ENCODE measurements around the gene COX6B1.
"Not testable (repeated sequence)": the region's sequence is repeated elsewhere in the genome, so short reads cannot be mapped to it uniquely, and the experiment has no call there.

The COX6B1 gene

GRCh38 chr19:35633727-35634440 lies 14.2 kb upstream of the COX6B1 start:
- no peak for DNase-seq (ENCODE audit: low read depth in 3 of 3)

- no peak for DNase-seq (ENCODE audit: low read depth in 3 of 3)
Measured at GRCh38 chr19:35636651-35637050, 11.5 kb upstream of the COX6B1 start.

GRCh38 chr19:35637165-35637564 lies 11.0 kb upstream of the COX6B1 start:
- no peak for DNase-seq (ENCODE audit: low read depth in 3 of 3)

- DNase-seq (ENCODE audit: low read depth in 3 of 3) = no peak
Measured at GRCh38 chr19:35639321-35639639, 8.8 kb upstream of the COX6B1 start.

- no peak for DNase-seq (ENCODE audit: low read depth in 3 of 3)
Measured at GRCh38 chr19:35639863-35640262, 8.3 kb upstream of the COX6B1 start.

GRCh38 chr19:35641515-35642151 lies 6.5 kb upstream of the COX6B1 start, which contains the start of gene ETV2:
Gene ETV2 (plus strand): TSS chr19:35641745. CDS start chr19:35642461, 716 bp downstream.
- no peak for DNase-seq (ENCODE audit: low read depth in 3 of 3)

- no peak for DNase-seq (ENCODE audit: low read depth in 3 of 3)
Measured at GRCh38 chr19:35642312-35642711, 5.8 kb upstream of the COX6B1 start.

GRCh38 chr19:35642798-35643254 lies 5.3 kb upstream of the COX6B1 start:
- DNase-seq (ENCODE audit: low read depth in 3 of 3) = no peak

GRCh38 chr19:35643255-35644205 lies 4.6 kb upstream of the COX6B1 start:
- peak; percentile 61 to 64 (median 64) for DNase-seq (ENCODE audit: low read depth in 3 of 3)

- DNase-seq (ENCODE audit: low read depth in 3 of 3) = peak; percentile 85 to 89 (median 88)
Measured at GRCh38 chr19:35644206-35644986, 3.7 kb upstream of the COX6B1 start.

GRCh38 chr19:35644987-35645679 lies 3.0 kb upstream of the COX6B1 start:
- DNase-seq (ENCODE audit: low read depth in 3 of 3) = peak; percentile 65 to 73 (median 70)

- DNase-seq (ENCODE audit: low read depth in 3 of 3) = no peak
Measured at GRCh38 chr19:35645680-35646511, 2.2 kb upstream of the COX6B1 start.

- no peak for DNase-seq (ENCODE audit: low read depth in 3 of 3)
Measured at GRCh38 chr19:35650581-35650980, 2.5 kb downstream of the COX6B1 start.

GRCh38 chr19:35654828-35655227 lies 6.7 kb downstream of the COX6B1 start:
- not testable (repeated sequence) for DNase-seq (ENCODE audit: low read depth in 3 of 3)

GRCh38 chr19:35655600-35655999 lies 7.5 kb downstream of the COX6B1 start:
- DNase-seq (ENCODE audit: low read depth in 3 of 3) = no peak

- DNase-seq (ENCODE audit: low read depth in 3 of 3) = no peak
Measured at GRCh38 chr19:35656700-35657099, 8.6 kb downstream of the COX6B1 start.

GRCh38 chr19:35657904-35658700 lies 10.0 kb downstream of the COX6B1 start:
- DNase-seq (ENCODE audit: low read depth in 3 of 3) = no peak

- no peak for DNase-seq (ENCODE audit: low read depth in 3 of 3)
Measured at GRCh38 chr19:35661995-35662340, 13.8 kb downstream of the COX6B1 start.

- no peak for DNase-seq (ENCODE audit: low read depth in 3 of 3)
Measured at GRCh38 chr19:35663981-35664380, 15.9 kb downstream of the COX6B1 start.
